ENCODE results near the gene SDCBP2.

SDCBP2 gene

GRCh38 chr20:1313236-1313964 lies 15.5 kb downstream of the SDCBP2 start:
- DNase-seq (ENCODE audit: low read depth): peak; percentile 57

- DNase-seq (ENCODE audit: low read depth): no peak
These were observed 16.1 kb downstream of the SDCBP2 start for GRCh38 chr20:1312904-1313235.

- no peak for DNase-seq (ENCODE audit: low read depth)
These were observed 16.6 kb downstream of the SDCBP2 start for GRCh38 chr20:1312308-1312707.

- no peak for DNase-seq (ENCODE audit: low read depth)
These were observed 18.3 kb downstream of the SDCBP2 start for GRCh38 chr20:1310506-1311190.

GRCh38 chr20:1310071-1310470 lies 18.9 kb downstream of the SDCBP2 start:
- no peak for DNase-seq (ENCODE audit: low read depth)

GRCh38 chr20:1309439-1309847 lies 19.5 kb downstream of the SDCBP2 start:
- no peak for DNase-seq (ENCODE audit: low read depth)

GRCh38 chr20:1308702-1309095 lies 20.2 kb downstream of the SDCBP2 start:
- DNase-seq (ENCODE audit: low read depth): no peak

GRCh38 chr20:1308067-1308701 lies 20.8 kb downstream of the SDCBP2 start:
- no peak for DNase-seq (ENCODE audit: low read depth)

GRCh38 chr20:1307571-1307971 lies 21.4 kb downstream of the SDCBP2 start:
- no peak for DNase-seq (ENCODE audit: low read depth)

GRCh38 chr20:1307171-1307570 lies 21.8 kb downstream of the SDCBP2 start:
- DNase-seq (ENCODE audit: low read depth): no peak

- DNase-seq (ENCODE audit: low read depth): no peak
These were observed 22.4 kb downstream of the SDCBP2 start for GRCh38 chr20:1306316-1307135.

- no peak for DNase-seq (ENCODE audit: low read depth)
These were observed 23.2 kb downstream of the SDCBP2 start for GRCh38 chr20:1305712-1306111.

GRCh38 chr20:1304710-1305515 lies 24.0 kb downstream of the SDCBP2 start:
- DNase-seq (ENCODE audit: low read depth): no peak

- DNase-seq (ENCODE audit: low read depth): no peak
These were observed 26.0 kb downstream of the SDCBP2 start for GRCh38 chr20:1302685-1303541.

GRCh38 chr20:1301031-1301529 lies 27.9 kb downstream of the SDCBP2 start:
- peak; percentile 10 for DNase-seq (ENCODE audit: low read depth)

- DNase-seq (ENCODE audit: low read depth): no peak
These were observed 28.7 kb downstream of the SDCBP2 start for GRCh38 chr20:1300083-1300840.

GRCh38 chr20:1299522-1299921 lies 29.4 kb downstream of the SDCBP2 start:
- no peak for DNase-seq (ENCODE audit: low read depth)

- no peak for DNase-seq (ENCODE audit: low read depth)
These were observed 29.9 kb downstream of the SDCBP2 start for GRCh38 chr20:1298888-1299511.

GRCh38 chr20:1298166-1298565 lies 30.8 kb downstream of the SDCBP2 start:
- DNase-seq (ENCODE audit: low read depth): no peak

Data from activated T-helper 9 cell treated with anti-CD3 and anti-CD28 coated beads, Interleukin-2, amount 50 U/mL, for 16 hours (primary cell).